SU-DHL-6 (cell line): Measurements from ENCODE around the gene ABCG2.

Source experiments
- H2AFZ ChIP-seq: fragments of 200-600 bp; sonication (generic); 2 replicates; pipeline ENCODE4 v1.6.1; 2014; ENCODE audit warnings: low read depth, mild to moderate bottlenecking, moderate library complexity, mixed read lengths, antibody characterized with exemption, low read length; ENCODE audit not compliant: severe bottlenecking
- H3F3A ChIP-seq: fragments of 200-600 bp; shearing (Covaris generic); 2 replicates; pipeline ENCODE4 v1.6.0; 2016; ENCODE audit warnings: antibody characterized with exemption, mild to moderate bottlenecking; ENCODE audit not compliant: insufficient read depth
- H3K27ac ChIP-seq: fragments of 200-600 bp; sonication (generic); 2 replicates; pipeline ENCODE4 v1.5.1; 2016; ENCODE audit warnings: low read depth, mild to moderate bottlenecking, low read length, moderate library complexity, mixed read lengths
- H3K27me3 ChIP-seq: fragments of 200-600 bp; sonication (generic), shearing (Covaris generic); 2 replicates; pipeline ENCODE4 v1.6.0; 2014; ENCODE audit warnings: mild to moderate bottlenecking, low read length
- H3K36me3 ChIP-seq: fragments of 200-600 bp; sonication (generic); 2 replicates; pipeline ENCODE4 v1.6.1; 2014; ENCODE audit warnings: mild to moderate bottlenecking, low read length, mixed read lengths
- H3K4me2 ChIP-seq: fragments of 300-600, 200-600 bp; shearing (Covaris generic), sonication (generic); 2 replicates; pipeline ENCODE4 v1.6.0; 2014; ENCODE audit warnings: low read length, low read depth, mild to moderate bottlenecking; ENCODE audit not compliant: poor library complexity, severe bottlenecking
- H3K4me3 ChIP-seq: fragments of 200-600 bp; sonication (generic); 2 replicates; pipeline ENCODE4 v1.5.1; 2014; ENCODE audit warnings: antibody characterized with exemption, low read length, mild to moderate bottlenecking, mixed read lengths; ENCODE audit not compliant: insufficient read depth, poor library complexity, severe bottlenecking
- H3K79me2 ChIP-seq: fragments of 200-600 bp; sonication (generic); 2 replicates; pipeline ENCODE4 v1.6.1; 2014; ENCODE audit warnings: mild to moderate bottlenecking, low read length, moderate library complexity; ENCODE audit not compliant: insufficient read depth
- H3K9ac ChIP-seq: fragments of 200-600 bp; sonication (generic); 2 replicates; pipeline ENCODE4 v1.7.0; 2014; ENCODE audit warnings: mild to moderate bottlenecking, low read length
- H3K9me2 ChIP-seq: fragments of 200-600 bp; sonication (generic); replicated peaks from 2 replicates; pipeline ENCODE4 v1.6.1; 2014; ENCODE audit warnings: low read length; ENCODE audit not compliant: insufficient read depth
- H3K9me3 ChIP-seq: fragments of 200-600 bp; sonication (generic); 2 replicates; pipeline ENCODE4 v1.6.1; 2014; ENCODE audit warnings: low read length, mixed read lengths; ENCODE audit not compliant: insufficient read depth
- H4K20me1 ChIP-seq: fragments of 200-600 bp; sonication (generic); 2 replicates; pipeline ENCODE4 v1.6.1; 2014; ENCODE audit warnings: low read depth, mild to moderate bottlenecking, antibody characterized with exemption, low read length, moderate library complexity, mixed read lengths
- EZH2phosphoT487 ChIP-seq: fragments of 200-600 bp; sonication (generic), shearing (Covaris generic); conservative IDR thresholded peaks from 2 replicates; pipeline ENCODE4 v1.6.1; 2018; ENCODE audit warnings: mild to moderate bottlenecking, antibody characterized with exemption, low read length, moderate library complexity, mixed read lengths
- TF ChIP-seq, protein P1 (sequence below): fragments of 200-600 bp; sonication (generic); IDR thresholded peaks from one replicate; pipeline ENCODE4 v1.5.1; 2017; ENCODE audit warnings: antibody characterized with exemption, mild to moderate bottlenecking, low read length, moderate library complexity; ENCODE audit not compliant: insufficient read depth, poor library complexity, severe bottlenecking

ABCG2 gene

DNA sequence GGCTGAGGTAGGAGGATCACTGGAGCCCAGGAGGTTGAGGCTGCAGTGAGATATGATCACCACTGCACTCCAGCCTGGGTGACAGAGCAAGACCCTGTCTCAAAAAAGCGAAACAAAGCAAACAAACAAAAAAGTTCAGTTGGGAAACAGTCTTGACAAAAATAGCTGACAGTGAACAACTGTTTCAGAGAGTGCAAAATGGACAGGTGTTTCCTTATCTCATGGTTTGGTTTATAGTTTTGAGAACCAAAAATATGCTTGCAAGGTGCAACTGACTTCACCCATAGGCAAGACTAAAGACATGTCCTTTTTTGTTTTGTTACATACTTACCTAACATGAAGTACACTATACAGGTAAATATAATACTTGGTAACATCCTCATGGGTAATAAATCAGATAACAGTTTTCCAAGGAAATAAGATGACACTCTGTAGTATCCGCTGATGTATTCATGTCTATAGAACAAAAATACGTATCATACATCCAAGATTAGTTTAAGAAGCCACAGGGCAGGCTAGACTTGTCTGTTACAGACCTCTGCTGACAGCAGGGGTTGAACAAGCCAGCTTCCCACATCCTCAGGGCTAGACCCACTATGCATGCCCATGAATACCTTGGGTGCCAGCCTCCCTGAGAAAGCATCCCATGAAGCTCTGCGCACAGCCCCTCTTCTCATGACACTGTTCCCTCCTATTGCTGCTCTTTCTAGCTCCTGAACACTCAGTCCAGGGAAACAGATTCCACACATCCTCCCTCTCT, 59.3 kb downstream of the ABCG2 start:
- Histone ChIP-seq H3K27me3 (no peaks in the 10 kb centered on the region), H3K9ac (no peak overlapping the region), H3K4me2 (no peak overlapping the region), H3K4me3 (no peak overlapping the region), H3K27ac (no peak overlapping the region), H3K36me3 (no peaks in the 10 kb centered on the region), H3K9me2 (no peaks in the 10 kb centered on the region), H3F3A (no peaks in the 10 kb centered on the region), H3K9me3 (no peaks in the 10 kb centered on the region), H4K20me1 (no peaks in the 10 kb centered on the region), H2AFZ (no peak overlapping the region), H3K79me2 (no peaks in the 10 kb centered on the region)
- TF ChIP-seq EZH2phosphoT487 = no peak

DNA sequence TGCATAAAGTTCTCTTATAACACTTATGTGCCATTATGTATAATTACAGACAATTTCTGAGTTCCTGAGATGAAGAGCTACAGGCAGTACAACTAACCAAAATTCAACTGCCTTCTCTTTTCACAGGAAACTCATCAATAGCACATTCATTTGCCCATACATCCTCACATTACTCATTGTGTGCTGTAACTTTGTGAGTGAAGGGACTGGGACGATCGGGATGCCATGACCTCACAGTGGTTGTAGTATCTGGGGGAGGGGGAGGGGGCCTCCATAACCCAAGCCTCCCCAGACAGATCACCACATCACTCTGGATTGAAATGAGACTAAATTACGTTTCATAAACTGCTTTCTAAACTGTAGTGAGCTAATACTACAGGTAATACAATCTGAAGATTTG, 60.7 kb downstream of the ABCG2 start:
- Histone ChIP-seq H3K4me3 (no peak overlapping the region), H3K36me3 (no peaks in the 10 kb centered on the region), H2AFZ (no peak overlapping the region), H3K27ac (no peak overlapping the region), H3K4me2 (no peak overlapping the region), H4K20me1 (no peaks in the 10 kb centered on the region), H3F3A (no peaks in the 10 kb centered on the region), H3K9ac (no peak overlapping the region), H3K79me2 (no peaks in the 10 kb centered on the region), H3K9me3 (no peaks in the 10 kb centered on the region), H3K27me3 (no peaks in the 10 kb centered on the region), H3K9me2 (no peaks in the 10 kb centered on the region)
- TF ChIP-seq EZH2phosphoT487 = no peak
- TF ChIP-seq, protein P1, sequence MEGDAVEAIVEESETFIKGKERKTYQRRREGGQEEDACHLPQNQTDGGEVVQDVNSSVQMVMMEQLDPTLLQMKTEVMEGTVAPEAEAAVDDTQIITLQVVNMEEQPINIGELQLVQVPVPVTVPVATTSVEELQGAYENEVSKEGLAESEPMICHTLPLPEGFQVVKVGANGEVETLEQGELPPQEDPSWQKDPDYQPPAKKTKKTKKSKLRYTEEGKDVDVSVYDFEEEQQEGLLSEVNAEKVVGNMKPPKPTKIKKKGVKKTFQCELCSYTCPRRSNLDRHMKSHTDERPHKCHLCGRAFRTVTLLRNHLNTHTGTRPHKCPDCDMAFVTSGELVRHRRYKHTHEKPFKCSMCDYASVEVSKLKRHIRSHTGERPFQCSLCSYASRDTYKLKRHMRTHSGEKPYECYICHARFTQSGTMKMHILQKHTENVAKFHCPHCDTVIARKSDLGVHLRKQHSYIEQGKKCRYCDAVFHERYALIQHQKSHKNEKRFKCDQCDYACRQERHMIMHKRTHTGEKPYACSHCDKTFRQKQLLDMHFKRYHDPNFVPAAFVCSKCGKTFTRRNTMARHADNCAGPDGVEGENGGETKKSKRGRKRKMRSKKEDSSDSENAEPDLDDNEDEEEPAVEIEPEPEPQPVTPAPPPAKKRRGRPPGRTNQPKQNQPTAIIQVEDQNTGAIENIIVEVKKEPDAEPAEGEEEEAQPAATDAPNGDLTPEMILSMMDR = no peak

DNA sequence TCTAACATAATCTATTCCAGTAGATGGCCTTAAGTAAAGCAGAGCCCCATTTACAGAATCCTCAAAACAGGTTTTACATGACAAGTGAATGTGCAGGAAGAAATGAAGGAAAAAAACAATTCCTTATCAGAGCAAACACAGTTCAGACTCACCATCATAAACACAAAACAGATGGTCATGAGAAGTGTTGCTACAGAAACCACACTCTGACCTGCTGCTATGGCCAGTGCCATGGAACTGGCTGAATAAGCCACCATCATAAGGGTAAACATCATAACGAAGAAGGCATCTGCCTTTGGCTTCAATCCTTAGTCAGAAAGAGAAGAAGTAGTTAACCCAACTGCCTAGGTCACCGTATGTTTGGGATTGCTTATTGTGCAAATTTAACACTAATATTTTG, 61.1 kb downstream of the ABCG2 start:
- Histone ChIP-seq H3K4me2 (no peak overlapping the region), H3K9me2 (no peaks in the 10 kb centered on the region), H2AFZ (no peak overlapping the region), H3K27ac (no peak overlapping the region), H3K27me3 (no peaks in the 10 kb centered on the region), H3F3A (no peaks in the 10 kb centered on the region), H3K9ac (no peak overlapping the region), H3K4me3 (no peak overlapping the region), H3K9me3 (no peaks in the 10 kb centered on the region), H3K79me2 (no peaks in the 10 kb centered on the region), H4K20me1 (no peaks in the 10 kb centered on the region), H3K36me3 (no peaks in the 10 kb centered on the region)
- TF ChIP-seq, protein P1 = no peak
- TF ChIP-seq EZH2phosphoT487 = no peak

DNA sequence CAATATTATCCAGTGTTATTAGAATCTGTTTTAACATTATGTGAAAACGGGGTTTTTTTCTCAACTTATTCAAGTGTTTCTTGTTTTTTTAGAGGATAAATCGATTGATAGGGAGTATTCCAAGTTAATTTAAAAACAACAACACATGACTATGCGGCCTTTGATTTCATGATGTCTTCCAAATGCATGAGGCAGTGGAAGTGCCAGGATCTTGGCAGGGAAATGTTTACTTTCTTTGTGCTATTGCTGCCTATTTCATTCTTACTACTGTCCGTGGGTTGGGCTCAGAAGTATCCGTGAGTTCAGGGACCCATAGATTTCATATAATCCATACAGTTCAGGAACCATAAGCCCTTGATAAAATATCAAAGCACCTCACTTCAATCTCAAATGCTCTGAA, 64.6 kb downstream of the ABCG2 start:
- Histone ChIP-seq H3F3A (no peaks in the 10 kb centered on the region), H3K4me3 (no peak overlapping the region), H4K20me1 (no peaks in the 10 kb centered on the region), H3K4me2 (no peak overlapping the region), H3K9me2 (no peaks in the 10 kb centered on the region), H3K9me3 (no peaks in the 10 kb centered on the region), H3K79me2 (no peaks in the 10 kb centered on the region), H3K27me3 (no peaks in the 10 kb centered on the region), H3K9ac (no peak overlapping the region), H3K27ac (no peak overlapping the region), H2AFZ (no peak overlapping the region), H3K36me3 (no peaks in the 10 kb centered on the region)
- no peak for TF ChIP-seq EZH2phosphoT487
- TF ChIP-seq, protein P1 = no peak
